AG09309 (cell line): Measurements from ENCODE around the gene PLA2G4B.

Experiments
- DNase-seq: peaks from one replicate; pipeline ENCODE4 v3.0.0-alpha.2; 2010; ENCODE audit warnings: low read depth
- H3K4me3 ChIP-seq: 2 replicates; pipeline ENCODE4 v1.5.1; 2011; ENCODE audit warnings: mild to moderate bottlenecking, low read depth, low read length, moderate library complexity; ENCODE audit not compliant: control insufficient read depth
- CTCF ChIP-seq: IDR thresholded peaks from 2 replicates; pipeline ENCODE4 v1.5.1; 2011; ENCODE audit warnings: mild to moderate bottlenecking, low read depth, low read length, inconsistent platforms; ENCODE audit not compliant: insufficient read depth, control insufficient read depth; ENCODE audit errors: missing control alignments

The PLA2G4B gene

GRCh38 chr15:41801185-41801584, 37.5 kb upstream of the PLA2G4B start:
- DNase-seq, result no peak
- TF ChIP-seq CTCF, result no peak
- no peak overlapping the region for H3K4me3 ChIP-seq

- TF ChIP-seq CTCF, result no peak
- H3K4me3 ChIP-seq, result no peak overlapping the region
- DNase-seq, result no peak
Measured at GRCh38 chr15:41801850-41802455, 36.7 kb upstream of the PLA2G4B start.

DNA sequence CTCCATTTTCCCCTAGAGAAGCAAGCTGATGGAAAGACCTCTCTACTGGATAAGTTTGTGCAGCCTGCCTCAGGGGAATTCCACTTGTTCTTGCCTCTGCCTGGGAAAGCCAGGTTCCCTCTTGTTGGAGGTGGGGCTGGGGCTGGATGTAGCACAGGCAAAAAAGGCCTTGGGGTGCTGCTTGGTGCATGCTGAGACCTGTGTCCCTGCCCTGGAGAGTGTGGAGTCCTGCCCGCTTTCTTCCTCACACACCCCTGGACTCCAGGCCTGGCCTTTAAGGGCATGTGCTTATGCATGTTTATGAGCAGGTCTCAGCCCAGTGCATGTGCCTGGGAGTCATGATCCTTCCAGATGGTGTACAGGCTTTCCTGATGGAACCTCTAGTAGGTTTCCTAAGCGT, 34.3 kb upstream of the PLA2G4B start:
- no peak for TF ChIP-seq CTCF
- no peak for DNase-seq
- H3K4me3 ChIP-seq, result no peak overlapping the region

DNA sequence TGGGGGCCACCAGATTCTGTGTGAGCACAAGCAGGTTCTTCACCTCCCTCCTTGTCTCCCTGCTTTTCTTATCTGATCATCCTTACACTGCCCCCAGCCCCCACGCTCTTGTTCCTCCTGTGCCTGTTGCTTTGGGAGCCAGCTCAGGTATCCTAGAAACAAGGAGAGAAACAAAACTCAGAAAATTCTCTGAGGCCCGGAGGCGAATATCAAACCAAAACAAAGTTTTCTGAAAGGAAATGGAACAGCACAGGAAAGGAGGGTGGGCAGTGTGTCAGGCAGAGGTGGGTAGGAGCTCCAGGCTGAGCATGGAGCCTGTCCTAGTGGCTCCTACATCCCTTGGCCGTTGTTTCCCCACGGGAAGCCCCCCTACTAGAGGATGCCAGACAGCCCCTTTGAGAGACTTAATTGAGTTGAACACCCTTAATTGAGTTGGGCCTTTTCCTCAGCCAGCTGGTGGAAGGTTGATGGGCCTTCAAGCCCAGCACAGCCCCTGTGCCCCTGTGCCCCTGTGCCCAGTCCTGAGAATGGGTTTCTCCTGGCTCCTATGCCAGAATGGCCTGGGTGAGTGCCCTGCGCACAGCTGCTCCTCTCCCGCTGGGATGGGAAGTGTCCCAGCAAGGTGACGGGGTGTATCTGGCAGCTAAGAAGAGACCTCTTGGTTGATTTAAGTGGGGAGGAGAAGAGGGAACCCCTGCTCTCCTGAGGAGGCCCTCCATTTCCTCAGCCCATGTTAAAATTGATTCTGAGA, 33.6 kb upstream of the PLA2G4B start:
- TF ChIP-seq CTCF, result no peak
- DNase-seq, result no peak
- no peak overlapping the region for H3K4me3 ChIP-seq

GRCh38 chr15:41805711-41806110, 32.9 kb upstream of the PLA2G4B start:
- DNase-seq, result no peak
- TF ChIP-seq CTCF, result no peak
- H3K4me3 ChIP-seq, result no peak overlapping the region

DNA sequence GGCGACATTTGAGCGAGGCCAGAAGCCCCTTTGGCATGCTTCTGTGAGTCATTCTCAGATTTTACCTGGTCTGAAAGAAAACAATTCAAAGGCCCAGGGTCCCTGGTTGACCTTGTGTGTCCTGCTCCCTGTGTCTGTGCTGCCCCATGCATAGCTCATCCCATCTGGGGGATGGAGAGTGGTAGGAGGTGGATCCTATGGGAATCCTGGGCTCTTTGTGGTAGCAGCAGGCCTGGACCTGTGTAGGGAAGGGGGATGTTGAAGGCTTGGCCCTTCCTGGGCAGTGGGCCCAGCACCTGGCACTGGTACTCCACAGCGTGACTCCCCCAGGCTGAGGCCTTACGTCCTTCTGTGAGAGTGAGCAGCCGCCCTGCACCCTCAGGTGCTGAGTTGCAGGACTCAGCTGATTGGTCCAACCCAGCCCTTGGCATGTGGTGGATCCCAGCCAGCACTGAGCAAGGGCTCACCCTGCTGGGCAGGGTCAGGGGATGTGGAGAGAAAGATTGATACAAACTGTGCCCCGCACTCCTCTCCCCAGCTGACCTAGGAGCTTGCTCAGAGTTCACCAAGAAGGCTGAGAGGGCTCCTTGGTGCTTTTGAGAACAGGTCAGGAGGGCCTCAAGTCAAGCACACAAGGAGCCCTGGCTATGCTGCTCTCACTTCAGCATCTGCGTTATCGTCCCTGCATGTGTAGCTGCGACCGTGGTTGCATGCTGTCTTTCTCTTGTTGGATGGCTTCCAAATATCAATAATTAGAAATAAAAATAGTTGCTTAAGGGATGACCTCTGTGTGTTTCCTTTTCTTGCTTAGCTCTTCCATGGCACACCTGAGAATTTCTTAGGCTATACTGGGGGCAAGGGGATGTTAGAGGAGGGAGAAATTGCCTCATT, 32.1 kb upstream of the PLA2G4B start:
- H3K4me3 ChIP-seq, result no peak overlapping the region
- DNase-seq, result no peak
- no peak for TF ChIP-seq CTCF
